GM23338 (cell line): Measurements from ENCODE around the gene ENTR1. TPM values are rescaled to one million over a fixed set of nuclear protein-coding genes. Genes with fewer than 3 reads are reported as not detected.

ENCODE experiments used
- ATAC-seq: fragments of 200-7000 bp; cut with Tn5 transposase; 3 replicates; pipeline ENCODE4 v1.9.1; 2020
- DNase-seq: peaks from one replicate; pipeline ENCODE4 v3.0.0-alpha.2; 2015; ENCODE audit warnings: low spot score
- H2AFZ ChIP-seq: fragments of 200-600 bp; sonication (generic); 2 replicates; pipeline ENCODE4 v1.8.0; 2016; ENCODE audit warnings: antibody characterized with exemption, mild to moderate bottlenecking, moderate library complexity
- H3F3A ChIP-seq: fragments of 200-600 bp; sonication (generic); replicated peaks from 2 replicates; pipeline ENCODE4 v1.8.0; 2017; ENCODE audit warnings: antibody characterized with exemption, mixed run types, low read depth
- H3K27ac ChIP-seq: fragments of 200-600 bp; sonication (generic); 2 replicates; pipeline ENCODE4 v1.6.1; 2016; ENCODE audit warnings: low read depth
- H3K27me3 ChIP-seq: fragments of 200-600 bp; sonication (generic); 2 replicates; pipeline ENCODE4 v1.8.0; 2016; ENCODE audit warnings: mild to moderate bottlenecking, mixed run types, moderate library complexity; ENCODE audit not compliant: insufficient read depth
- H3K36me3 ChIP-seq: fragments of 200-600 bp; sonication (generic); 2 replicates; pipeline ENCODE4 v1.8.0; 2016; ENCODE audit warnings: mild to moderate bottlenecking; ENCODE audit not compliant: insufficient read depth
- H3K4me1 ChIP-seq: fragments of 200-600 bp; sonication (generic); 2 replicates; pipeline ENCODE4 v1.8.0; 2016; ENCODE audit warnings: mild to moderate bottlenecking, moderate library complexity; ENCODE audit not compliant: insufficient read depth
- H3K4me2 ChIP-seq: fragments of 200-600 bp; sonication (generic); 2 replicates; pipeline ENCODE4 v1.7.1; 2017; ENCODE audit warnings: mixed run types
- H3K4me3 ChIP-seq: fragments of 200-600 bp; sonication (generic); 2 replicates; pipeline ENCODE4 v1.6.1; 2016; ENCODE audit warnings: mixed run types
- H3K79me2 ChIP-seq: fragments of 200-600 bp; sonication (generic); replicated peaks from 2 replicates; pipeline ENCODE4 v1.8.0; 2017; ENCODE audit warnings: mild to moderate bottlenecking; ENCODE audit not compliant: insufficient read depth
- H3K9me2 ChIP-seq: fragments of 200-600 bp; sonication (generic); 2 replicates; pipeline ENCODE4 v1.8.0; 2017; ENCODE audit not compliant: insufficient read depth
- H4K20me1 ChIP-seq: fragments of 200-600 bp; sonication (generic); replicated peaks from 2 replicates; pipeline ENCODE4 v1.8.0; 2017; ENCODE audit warnings: mild to moderate bottlenecking; ENCODE audit not compliant: insufficient read depth
- H3K27ac Mint-ChIP-seq: 2 replicates; pipeline ENCODE4 v1.8.0; 2020; ENCODE audit warnings: inconsistent platforms, mild to moderate bottlenecking, moderate library complexity, mixed read lengths
- H3K27me3 Mint-ChIP-seq: 3 replicates; pipeline ENCODE4 v1.8.0; 2022; ENCODE audit warnings: low read depth, mild to moderate bottlenecking, moderate library complexity, mixed read lengths, inconsistent platforms; ENCODE audit not compliant: insufficient read depth, poor library complexity
- H3K36me3 Mint-ChIP-seq: 3 replicates; pipeline ENCODE4 v1.8.0; 2021; ENCODE audit warnings: low read depth, mild to moderate bottlenecking, inconsistent platforms, moderate library complexity, mixed read lengths
- H3K4me1 Mint-ChIP-seq: 3 replicates; pipeline ENCODE4 v1.8.0; 2020; ENCODE audit warnings: mild to moderate bottlenecking, inconsistent platforms, mixed read lengths
- H3K4me3 Mint-ChIP-seq: 3 replicates; pipeline ENCODE4 v1.8.0; 2021; ENCODE audit warnings: moderate library complexity, mild to moderate bottlenecking, inconsistent platforms, mixed read lengths
- H3K9me3 Mint-ChIP-seq: 3 replicates; pipeline ENCODE4 v1.8.0; 2020; ENCODE audit warnings: moderate library complexity, mild to moderate bottlenecking, inconsistent platforms, mixed read lengths
- EZH2 ChIP-seq: fragments of 200-600 bp; sonication (generic); IDR thresholded peaks from one replicate; pipeline ENCODE4 v1.8.0; 2017; ENCODE audit warnings: antibody characterized with exemption, mild to moderate bottlenecking, low read depth; ENCODE audit not compliant: unreplicated experiment
- EZH2phosphoT487 ChIP-seq: fragments of 200-600 bp; sonication (generic); IDR thresholded peaks from one replicate; pipeline ENCODE4 v1.8.1; 2018; ENCODE audit warnings: antibody characterized with exemption; ENCODE audit not compliant: unreplicated experiment
- JUNB ChIP-seq: IDR thresholded peaks from one replicate; pipeline ENCODE4 v1.6.1; 2016; ENCODE audit warnings: antibody characterized with exemption; ENCODE audit not compliant: unreplicated experiment
- NANOG ChIP-seq: IDR thresholded peaks from 2 replicates; pipeline ENCODE4 v1.6.1; 2016; ENCODE audit warnings: antibody characterized with exemption, borderline replicate concordance
- POLR2AphosphoS5 ChIP-seq: IDR thresholded peaks from 2 replicates; pipeline ENCODE4 v1.6.1; 2016; ENCODE audit warnings: antibody characterized with exemption, low read depth
- ZNF114 ChIP-seq: fragments of 250-450 bp; sonication (Bioruptor Pico); IDR thresholded peaks from 2 replicates; pipeline ENCODE4 v1.5.0; 2020; ENCODE audit warnings: mild to moderate bottlenecking, moderate library complexity
- ZNF331 ChIP-seq: fragments of 250-450 bp; sonication (Bioruptor Pico); IDR thresholded peaks from 2 replicates; pipeline ENCODE4 v1.5.0; 2020; ENCODE audit warnings: low read depth, mild to moderate bottlenecking, moderate library complexity
- ZNF462 ChIP-seq: fragments of 250-450 bp; sonication (Bioruptor Pico); IDR thresholded peaks from 2 replicates; pipeline ENCODE4 v1.5.0; 2020; ENCODE audit warnings: mild to moderate bottlenecking, moderate library complexity
- polyA plus RNA-seq: library from polyadenylated mRNA; unstranded; fragments of >200 nt; fragmentation: Nextera tagmentation; extraction: Ambion mirVana; gene quantifications from 2 replicates; pipeline ENCODE4 v1.2.1, GENCODE V29; 2016
- total RNA-seq: library from RNA; depleted of rRNA; stranded (reverse); fragments of >200 nt; shearing (Covaris generic); gene quantifications from 2 replicates; pipeline ENCODE4 v1.2.3, GENCODE V29; 2014
- TF ChIP-seq, protein P1 (sequence below): IDR thresholded peaks from one replicate; pipeline ENCODE4 v1.6.1; 2018; ENCODE audit warnings: antibody characterized with exemption; ENCODE audit not compliant: unreplicated experiment

The ENTR1 gene
- total and polyA plus RNA-seq, 2 experiments from 2014 or later, result 25.6 to 91.9 TPM

- Mint-ChIP-seq H3K27ac (no peak overlapping the region), H3K27me3 (peaks cover 13% of the 10 kb centered on the region), H3K36me3 (peaks cover 24% of the 10 kb centered on the region), H3K4me3 (peak overlapping the region; percentile 85), H3K9me3 (0 out of 3 replicates have a peak, but pooled peaks cover 2% of the 10 kb centered on the region), H3K4me1 (peaks cover 18% of the 10 kb centered on the region)
- H3K36me3 ChIP-seq, result peaks cover 8% of the 10 kb centered on the region
- H3K27me3 ChIP-seq, result no peaks in the 10 kb centered on the region
- H3K79me2 ChIP-seq, result peaks cover 29% of the 10 kb centered on the region
- TF ChIP-seq ZNF462 (CRISPR knock-in tag) (no peak), JUNB (no peak), ZNF114 (no peak), EZH2 (no peak), ZNF331 (CRISPR knock-in tag) (no peak), EZH2phosphoT487 (no peak), POLR2AphosphoS5 (no peak), NANOG (no peak)
- TF ChIP-seq, protein P1, sequence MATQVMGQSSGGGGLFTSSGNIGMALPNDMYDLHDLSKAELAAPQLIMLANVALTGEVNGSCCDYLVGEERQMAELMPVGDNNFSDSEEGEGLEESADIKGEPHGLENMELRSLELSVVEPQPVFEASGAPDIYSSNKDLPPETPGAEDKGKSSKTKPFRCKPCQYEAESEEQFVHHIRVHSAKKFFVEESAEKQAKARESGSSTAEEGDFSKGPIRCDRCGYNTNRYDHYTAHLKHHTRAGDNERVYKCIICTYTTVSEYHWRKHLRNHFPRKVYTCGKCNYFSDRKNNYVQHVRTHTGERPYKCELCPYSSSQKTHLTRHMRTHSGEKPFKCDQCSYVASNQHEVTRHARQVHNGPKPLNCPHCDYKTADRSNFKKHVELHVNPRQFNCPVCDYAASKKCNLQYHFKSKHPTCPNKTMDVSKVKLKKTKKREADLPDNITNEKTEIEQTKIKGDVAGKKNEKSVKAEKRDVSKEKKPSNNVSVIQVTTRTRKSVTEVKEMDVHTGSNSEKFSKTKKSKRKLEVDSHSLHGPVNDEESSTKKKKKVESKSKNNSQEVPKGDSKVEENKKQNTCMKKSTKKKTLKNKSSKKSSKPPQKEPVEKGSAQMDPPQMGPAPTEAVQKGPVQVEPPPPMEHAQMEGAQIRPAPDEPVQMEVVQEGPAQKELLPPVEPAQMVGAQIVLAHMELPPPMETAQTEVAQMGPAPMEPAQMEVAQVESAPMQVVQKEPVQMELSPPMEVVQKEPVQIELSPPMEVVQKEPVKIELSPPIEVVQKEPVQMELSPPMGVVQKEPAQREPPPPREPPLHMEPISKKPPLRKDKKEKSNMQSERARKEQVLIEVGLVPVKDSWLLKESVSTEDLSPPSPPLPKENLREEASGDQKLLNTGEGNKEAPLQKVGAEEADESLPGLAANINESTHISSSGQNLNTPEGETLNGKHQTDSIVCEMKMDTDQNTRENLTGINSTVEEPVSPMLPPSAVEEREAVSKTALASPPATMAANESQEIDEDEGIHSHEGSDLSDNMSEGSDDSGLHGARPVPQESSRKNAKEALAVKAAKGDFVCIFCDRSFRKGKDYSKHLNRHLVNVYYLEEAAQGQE, result no peak
- peaks cover 23% of the 10 kb centered on the region for H3F3A ChIP-seq
- H3K27ac ChIP-seq, result no peak overlapping the region
- H3K9me2 ChIP-seq, result no peaks in the 10 kb centered on the region
- DNase-seq (no peak), ATAC-seq (no peak)
- H3K4me1 ChIP-seq, result no peaks in the 10 kb centered on the region
- peaks cover 23% of the 10 kb centered on the region; the same call in 1 of the 2 replicates for H4K20me1 ChIP-seq
- H3K4me2 ChIP-seq, result peak overlapping the region; percentile 93
- H3K4me3 ChIP-seq, result peak overlapping the region; percentile 85
- H2AFZ ChIP-seq, result no peak overlapping the region
Measured at GRCh38 chr9:136437839-136438547, 27.6 kb upstream of the ENTR1 start.
